Bone marrow (tissue), 2 donors: ENCODE results near the gene TNN.
"Not testable (repeated sequence)": the region's sequence is repeated elsewhere in the genome, so short reads cannot be mapped to it uniquely, and the experiment has no call there.

Experiments used
- DNase-seq, 2 donors: peaks; one replicate each; lab custom pipeline; 2025; lab: John Stamatoyannopoulos, UW

The TNN gene, protein sequence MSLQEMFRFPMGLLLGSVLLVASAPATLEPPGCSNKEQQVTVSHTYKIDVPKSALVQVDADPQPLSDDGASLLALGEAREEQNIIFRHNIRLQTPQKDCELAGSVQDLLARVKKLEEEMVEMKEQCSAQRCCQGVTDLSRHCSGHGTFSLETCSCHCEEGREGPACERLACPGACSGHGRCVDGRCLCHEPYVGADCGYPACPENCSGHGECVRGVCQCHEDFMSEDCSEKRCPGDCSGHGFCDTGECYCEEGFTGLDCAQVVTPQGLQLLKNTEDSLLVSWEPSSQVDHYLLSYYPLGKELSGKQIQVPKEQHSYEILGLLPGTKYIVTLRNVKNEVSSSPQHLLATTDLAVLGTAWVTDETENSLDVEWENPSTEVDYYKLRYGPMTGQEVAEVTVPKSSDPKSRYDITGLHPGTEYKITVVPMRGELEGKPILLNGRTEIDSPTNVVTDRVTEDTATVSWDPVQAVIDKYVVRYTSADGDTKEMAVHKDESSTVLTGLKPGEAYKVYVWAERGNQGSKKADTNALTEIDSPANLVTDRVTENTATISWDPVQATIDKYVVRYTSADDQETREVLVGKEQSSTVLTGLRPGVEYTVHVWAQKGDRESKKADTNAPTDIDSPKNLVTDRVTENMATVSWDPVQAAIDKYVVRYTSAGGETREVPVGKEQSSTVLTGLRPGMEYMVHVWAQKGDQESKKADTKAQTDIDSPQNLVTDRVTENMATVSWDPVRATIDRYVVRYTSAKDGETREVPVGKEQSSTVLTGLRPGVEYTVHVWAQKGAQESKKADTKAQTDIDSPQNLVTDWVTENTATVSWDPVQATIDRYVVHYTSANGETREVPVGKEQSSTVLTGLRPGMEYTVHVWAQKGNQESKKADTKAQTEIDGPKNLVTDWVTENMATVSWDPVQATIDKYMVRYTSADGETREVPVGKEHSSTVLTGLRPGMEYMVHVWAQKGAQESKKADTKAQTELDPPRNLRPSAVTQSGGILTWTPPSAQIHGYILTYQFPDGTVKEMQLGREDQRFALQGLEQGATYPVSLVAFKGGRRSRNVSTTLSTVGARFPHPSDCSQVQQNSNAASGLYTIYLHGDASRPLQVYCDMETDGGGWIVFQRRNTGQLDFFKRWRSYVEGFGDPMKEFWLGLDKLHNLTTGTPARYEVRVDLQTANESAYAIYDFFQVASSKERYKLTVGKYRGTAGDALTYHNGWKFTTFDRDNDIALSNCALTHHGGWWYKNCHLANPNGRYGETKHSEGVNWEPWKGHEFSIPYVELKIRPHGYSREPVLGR (N-terminal part only)

DNA sequence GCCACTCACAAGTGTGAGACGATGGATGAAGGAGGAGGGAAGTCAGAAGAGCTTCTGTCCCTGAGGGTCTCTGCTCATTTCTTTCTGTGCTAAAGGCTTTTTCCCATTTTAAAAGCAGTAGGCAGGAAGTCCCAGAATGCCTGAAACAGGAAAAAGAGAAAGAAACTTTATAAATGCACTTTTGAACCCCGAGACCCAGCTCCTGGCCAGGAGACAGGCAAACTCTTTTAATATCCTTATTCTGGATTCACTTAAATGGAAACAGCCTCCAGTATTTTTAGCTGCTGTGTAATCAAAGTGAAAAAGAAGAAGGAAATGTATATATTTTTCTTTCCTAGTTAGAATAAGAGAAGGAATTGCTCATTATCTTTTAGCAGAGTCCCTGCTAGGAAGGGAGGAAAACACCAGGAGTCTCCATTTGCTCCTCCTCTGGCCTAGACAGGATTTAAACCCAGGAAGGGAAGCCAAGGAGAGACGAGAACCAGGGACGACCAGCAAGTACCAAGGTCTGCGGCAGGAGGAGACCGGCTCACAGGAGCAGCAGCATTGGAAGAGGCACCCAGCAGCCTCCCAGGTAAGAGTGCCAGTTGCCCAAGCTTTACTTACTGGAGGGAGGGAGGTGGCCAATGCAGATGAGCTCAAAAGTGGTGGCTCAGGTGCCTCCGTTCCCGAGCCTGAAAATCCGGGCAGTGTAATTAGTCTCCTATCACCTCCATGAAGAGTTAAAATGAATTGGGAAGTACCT lies at the start of gene TNN:
Gene TNN (plus strand): TSS at position 472 of the 745 bp plus-strand sequence. CDS start 9,586 bp downstream, outside the sequence.
- DNase-seq = no peak

GRCh38 chr1:175019524-175019923 lies 48.1 kb upstream of the TNN start:
- DNase-seq = no peak

GRCh38 chr1:175023043-175023921 lies 44.4 kb upstream of the TNN start, which contains the start of gene MRPS14:
TSS of gene MRPS14 (minus strand) at chr1:175023425. CDS start at chr1:175023408, 17 bp downstream.
- peak; percentile 93 to 99 for DNase-seq

GRCh38 chr1:175023922-175024242 lies 43.8 kb upstream of the TNN start:
- DNase-seq = not testable (repeated sequence)

DNA sequence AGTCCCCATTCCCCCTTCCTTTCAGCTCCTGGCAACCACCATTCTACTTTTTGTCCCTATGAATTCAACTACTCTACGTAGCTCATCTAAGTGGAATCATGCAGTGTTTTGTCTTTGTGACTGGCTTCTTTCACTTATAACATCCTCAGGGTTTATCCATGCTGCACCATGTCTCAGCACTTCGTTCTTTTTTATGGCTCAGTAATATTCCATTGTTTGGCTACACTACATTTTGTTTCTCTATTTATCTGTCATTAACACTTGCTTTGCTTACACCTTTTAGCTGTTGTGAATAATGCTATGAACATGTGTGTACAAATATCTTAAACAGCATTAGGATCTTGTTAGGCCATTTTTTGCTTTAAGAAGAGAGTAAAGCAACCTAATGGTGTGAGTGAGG lies 42.9 kb upstream of the TNN start:
- DNase-seq = no peak

GRCh38 chr1:175033953-175034352 lies 33.7 kb upstream of the TNN start:
- no peak for DNase-seq

DNA sequence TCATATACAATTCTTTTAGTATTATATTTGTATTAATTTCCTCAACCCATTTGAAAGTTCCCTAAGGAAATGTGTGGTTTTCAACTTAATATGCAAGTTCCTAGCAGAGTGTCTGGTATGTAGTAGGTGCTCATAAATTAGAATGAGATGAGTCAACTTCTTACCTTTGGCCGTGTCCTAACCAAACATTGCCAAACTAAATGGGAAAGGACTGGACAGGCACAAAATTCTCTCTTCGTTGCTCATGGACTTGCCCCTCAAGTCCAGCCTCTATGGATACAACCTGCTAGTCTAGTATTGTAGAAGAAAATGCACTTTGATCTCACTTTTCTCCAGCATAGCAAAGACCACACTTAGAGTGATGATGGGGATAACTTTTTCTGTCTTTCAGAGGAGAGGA lies 32.9 kb upstream of the TNN start:
- no peak for DNase-seq

- no peak for DNase-seq
Measured at GRCh38 chr1:175035865-175036264, 31.8 kb upstream of the TNN start.

GRCh38 chr1:175036476-175036875 lies 31.2 kb upstream of the TNN start:
- DNase-seq = no peak

GRCh38 chr1:175037416-175037815 lies 30.2 kb upstream of the TNN start:
- no peak for DNase-seq

GRCh38 chr1:175040324-175040879 lies 27.2 kb upstream of the TNN start:
- DNase-seq = no peak

- no peak for DNase-seq
Measured at GRCh38 chr1:175042650-175043049, 25.0 kb upstream of the TNN start.

- DNase-seq = no peak
Measured at GRCh38 chr1:175043824-175044223, 23.8 kb upstream of the TNN start.

- not testable (repeated sequence) for DNase-seq
Measured at GRCh38 chr1:175044591-175044990, 23.0 kb upstream of the TNN start.

DNA sequence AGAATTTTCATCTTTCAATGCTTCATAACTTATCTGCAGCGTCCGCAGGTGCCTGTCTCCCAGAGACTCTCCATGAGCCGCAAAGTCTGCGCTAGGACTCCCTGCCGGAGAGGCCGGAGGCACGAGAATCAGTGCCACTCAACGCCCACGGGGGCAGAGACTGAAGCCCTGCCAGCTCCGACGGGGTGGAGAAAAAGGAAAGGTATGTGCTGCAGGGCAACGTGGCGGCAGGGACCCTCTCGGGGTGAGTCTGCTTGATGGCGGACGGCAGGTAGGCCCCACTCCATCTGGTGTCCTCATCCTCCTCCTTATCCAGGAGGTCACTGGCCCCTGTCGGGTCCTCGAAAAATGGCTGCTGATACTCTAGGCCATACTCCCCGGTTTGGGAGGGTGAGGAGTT lies 22.5 kb upstream of the TNN start:
- no peak for DNase-seq

DNA sequence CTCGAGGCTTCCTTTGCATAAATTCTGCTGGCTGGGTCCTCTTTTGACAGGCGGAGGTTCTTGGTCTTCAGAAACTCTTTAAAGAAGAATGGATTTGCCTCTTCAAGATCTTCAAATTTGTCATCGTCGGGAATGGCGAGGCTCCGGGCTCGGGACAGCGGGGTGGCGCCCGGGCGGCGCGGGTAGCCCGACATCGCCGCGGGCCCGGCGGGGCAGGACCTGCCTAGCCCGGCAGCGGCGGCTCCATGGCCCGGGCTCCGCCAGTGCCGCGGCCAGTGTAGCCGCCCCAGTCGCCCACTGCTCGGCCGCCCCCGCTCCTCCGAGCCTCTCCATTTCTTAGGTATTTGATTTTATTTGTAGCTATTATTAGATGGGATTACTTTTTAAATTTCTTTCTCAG lies 22.1 kb upstream of the TNN start:
- no peak for DNase-seq

DNA sequence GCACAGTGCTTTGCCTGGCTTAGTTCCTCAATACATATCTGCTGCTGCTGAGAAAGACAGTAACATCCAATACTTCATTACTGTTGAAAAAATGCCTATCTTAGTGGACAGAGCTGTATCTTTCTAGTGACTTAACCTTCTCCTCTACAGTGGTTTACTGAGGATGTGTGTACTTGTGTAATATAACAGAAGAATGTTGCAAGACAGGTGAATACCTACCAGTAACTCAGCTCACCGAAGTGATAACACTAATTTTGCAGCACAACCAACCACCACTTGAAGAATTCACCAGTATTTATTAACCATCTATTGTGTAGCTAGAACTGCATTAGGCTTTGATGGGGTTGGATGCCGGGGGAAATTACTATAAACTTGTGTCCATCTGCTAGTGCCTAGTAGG lies 16.6 kb upstream of the TNN start:
- DNase-seq = no peak

GRCh38 chr1:175054736-175055135 lies 12.9 kb upstream of the TNN start:
- no peak for DNase-seq

DNA sequence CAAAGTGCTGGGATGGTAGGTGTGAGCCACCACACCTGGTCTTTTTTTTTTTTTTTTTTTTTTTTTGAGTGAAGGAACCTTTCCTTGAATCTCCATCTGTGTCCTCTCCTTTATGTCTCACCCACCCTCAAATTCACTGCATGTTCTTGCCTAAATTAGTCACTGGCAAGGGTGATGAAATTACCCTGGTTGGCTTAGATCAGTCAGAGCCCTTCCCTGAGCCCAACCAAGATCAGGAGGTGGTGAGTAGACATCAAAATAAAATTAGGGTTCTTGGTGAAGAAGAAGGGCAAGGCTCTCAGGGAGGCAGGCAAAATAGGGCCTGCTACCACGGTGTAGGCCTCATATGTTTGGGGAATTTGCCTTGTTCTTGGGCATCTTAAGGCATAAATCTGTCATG lies 5.3 kb upstream of the TNN start:
- no peak for DNase-seq

DNA sequence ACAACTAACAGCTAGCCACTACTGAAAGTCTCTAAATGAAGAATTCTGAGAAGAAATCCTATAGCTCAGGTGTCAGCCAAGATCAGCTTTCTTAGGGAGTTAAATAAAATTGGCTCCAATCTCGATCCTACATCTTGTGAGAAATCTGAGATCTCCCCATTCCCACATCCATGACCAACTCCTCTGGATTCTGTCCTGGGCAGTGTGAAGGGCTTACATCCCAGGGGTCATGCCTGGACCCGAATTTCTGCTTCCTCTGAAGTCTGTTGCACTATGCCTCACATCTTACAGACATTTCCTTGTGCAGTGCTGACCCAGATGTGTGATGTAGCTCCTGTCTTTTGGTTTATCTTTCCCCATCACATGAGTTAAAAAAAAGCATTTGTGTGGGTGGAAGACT lies 4.8 kb upstream of the TNN start:
- no peak for DNase-seq
